Measurements from ENCODE around the gene ZDHHC24. TPM values are rescaled to one million over a fixed set of nuclear protein-coding genes. Genes with fewer than 3 reads are reported as not detected.

The ZDHHC24 gene
- total RNA-seq, 1 experiment from 2014 or later, result 26.9 TPM

DNA sequence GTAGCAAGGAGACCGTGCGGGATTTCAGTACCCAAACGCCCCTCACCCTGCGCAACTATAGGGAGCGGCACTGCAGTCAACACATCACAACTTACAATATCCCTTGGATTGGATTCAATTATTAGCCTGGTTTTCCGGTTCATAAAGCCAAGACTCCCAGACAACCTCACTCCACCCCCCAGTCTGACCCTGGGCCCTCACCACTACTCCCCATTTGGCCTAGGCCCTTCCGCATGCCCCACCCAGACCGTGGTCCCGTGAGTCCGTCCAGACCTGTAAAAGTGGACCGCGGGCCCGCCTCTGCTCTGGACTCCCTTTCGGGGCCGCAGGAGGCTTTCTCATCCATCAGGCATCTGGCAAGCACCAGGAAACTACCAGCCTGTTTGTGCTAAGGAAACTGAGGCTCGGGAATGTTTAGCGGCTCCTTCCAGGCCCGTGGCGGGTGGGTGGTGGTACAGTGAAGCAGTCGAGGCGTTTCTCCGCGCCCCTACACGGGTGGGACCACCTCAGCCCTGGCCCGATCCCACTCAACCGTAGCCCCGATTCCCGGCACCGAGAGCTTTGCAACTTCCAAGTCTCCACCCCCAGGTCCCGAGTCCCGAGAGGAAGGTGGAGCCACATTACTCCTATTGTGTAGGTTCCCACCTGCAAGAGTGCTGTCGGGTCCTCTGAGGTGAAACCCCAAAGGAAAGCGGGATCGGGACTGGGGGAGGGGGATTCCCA lies 66.3 kb downstream of the ZDHHC24 start:
- CTCF ChIA-PET, result interaction anchor here (0.6 to 3.2 kb wide), 24 partner anchors 8 to 760 kb away, joined by 3 to 44 read pairs (median 6); partner anchors contain the start of genes ACTN3, CCDC87, CCS and MRPL11
- POLR2A ChIA-PET, result interaction anchor here (0.6 to 2.4 kb wide), 24 partner anchors 10 to 364 kb away, joined by 3 to 98 read pairs (median 4); partner anchors contain the start of genes BBS1, CCDC87, MRPL11 and PELI3
- peak; percentile 70 to 74 for DNase-seq
- Mint-ChIP-seq H3K4me1 (ENCODE audit: low read depth, unreplicated experiment) (peaks cover 24% of the 10 kb centered on the region), H3K9me3 (ENCODE audit: unreplicated experiment) (no peaks in the 10 kb centered on the region), H3K36me3 (ENCODE audit: insufficient read depth, unreplicated experiment) (peaks cover 59% of the 10 kb centered on the region), H3K4me3 (ENCODE audit: unreplicated experiment) (peak overlapping the region; percentile 89), H3K27ac (ENCODE audit: unreplicated experiment) (peak overlapping the region; percentile 89), H3K27me3 (ENCODE audit: insufficient read depth, unreplicated experiment) (no peaks in the 10 kb centered on the region)
- H3K9me3 ChIP-seq, result no peaks in the 10 kb centered on the region
- TSS peak; percentile 73 for BruUV-seq (replicated peaks)
- intact Hi-C loops (cut with micrococcal nuclease; ENCODE audit: unreplicated experiment), result loop anchor here (1.0 kb wide), 10 partner anchors 13 to 355 kb away; partner anchors contain the start of genes ACTN3, BBS1, MRPL11 and NPAS4
- no peaks in the 10 kb centered on the region; the same call in 1 of the 2 replicates for H3K36me3 ChIP-seq (ENCODE audit: control insufficient read depth, insufficient read depth, low read length)
- H3K4me3 ChIP-seq (ENCODE audit: low read depth, low read length), result peak overlapping the region; percentile 68
- peaks cover 6% of the 10 kb centered on the region; the same call in 1 of the 2 replicates for H3K4me1 ChIP-seq
- H3K27me3 ChIP-seq (replicated peaks; ENCODE audit: control insufficient read depth, insufficient read depth, low read length), result no peaks in the 10 kb centered on the region
- TF ChIP-seq, protein P1, sequence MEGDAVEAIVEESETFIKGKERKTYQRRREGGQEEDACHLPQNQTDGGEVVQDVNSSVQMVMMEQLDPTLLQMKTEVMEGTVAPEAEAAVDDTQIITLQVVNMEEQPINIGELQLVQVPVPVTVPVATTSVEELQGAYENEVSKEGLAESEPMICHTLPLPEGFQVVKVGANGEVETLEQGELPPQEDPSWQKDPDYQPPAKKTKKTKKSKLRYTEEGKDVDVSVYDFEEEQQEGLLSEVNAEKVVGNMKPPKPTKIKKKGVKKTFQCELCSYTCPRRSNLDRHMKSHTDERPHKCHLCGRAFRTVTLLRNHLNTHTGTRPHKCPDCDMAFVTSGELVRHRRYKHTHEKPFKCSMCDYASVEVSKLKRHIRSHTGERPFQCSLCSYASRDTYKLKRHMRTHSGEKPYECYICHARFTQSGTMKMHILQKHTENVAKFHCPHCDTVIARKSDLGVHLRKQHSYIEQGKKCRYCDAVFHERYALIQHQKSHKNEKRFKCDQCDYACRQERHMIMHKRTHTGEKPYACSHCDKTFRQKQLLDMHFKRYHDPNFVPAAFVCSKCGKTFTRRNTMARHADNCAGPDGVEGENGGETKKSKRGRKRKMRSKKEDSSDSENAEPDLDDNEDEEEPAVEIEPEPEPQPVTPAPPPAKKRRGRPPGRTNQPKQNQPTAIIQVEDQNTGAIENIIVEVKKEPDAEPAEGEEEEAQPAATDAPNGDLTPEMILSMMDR (IDR thresholded peaks at IDR 0.05; ENCODE audit: insufficient read depth in 1 of 2, low read depth in 1 of 2, low read length in 1 of 2, severe bottlenecking in 1 of 2, unreplicated experiment in 1 of 2), result no peak

GRCh38 chr11:66478729-66479393 lies 67.0 kb downstream of the ZDHHC24 start:
- peaks cover 64% of the 10 kb centered on the region for H3K36me3 Mint-ChIP-seq (ENCODE audit: insufficient read depth, unreplicated experiment)
- peaks cover 6% of the 10 kb centered on the region; the same call in 1 of the 2 replicates for H3K4me1 ChIP-seq
- POLR2A ChIA-PET, result interaction anchor here (1.6 to 2.4 kb wide), 3 partner anchors 10 to 67 kb away, joined by 14 to 98 read pairs (median 20); partner anchors contain the start of genes PELI3 and ZDHHC24
- BruUV-seq (replicated peaks), result no TSS peak
- no peaks in the 10 kb centered on the region for H3K9me3 Mint-ChIP-seq (ENCODE audit: unreplicated experiment)
- no peaks in the 10 kb centered on the region for H3K9me3 ChIP-seq
- peak overlapping the region; percentile 68 for H3K4me3 ChIP-seq (ENCODE audit: low read depth, low read length)
- intact Hi-C loops (cut with micrococcal nuclease; ENCODE audit: unreplicated experiment), result loop anchor here (1.0 kb wide), 2 partner anchors 49 to 71 kb away; no protein-coding TSS in a partner anchor
- CTCF ChIA-PET, result interaction anchor here (0.7 to 3.2 kb wide), 8 partner anchors 11 to 355 kb away, joined by 3 to 44 read pairs (median 10); partner anchors contain the start of genes MRPL11, NPAS4, PELI3 and RBM14
- TF ChIP-seq, protein P1 (IDR thresholded peaks at IDR 0.05; ENCODE audit: insufficient read depth in 1 of 2, low read depth in 1 of 2, low read length in 1 of 2, severe bottlenecking in 1 of 2, unreplicated experiment in 1 of 2), result peak; percentile 97 to 99
- no peaks in the 10 kb centered on the region for H3K27me3 ChIP-seq (replicated peaks; ENCODE audit: control insufficient read depth, insufficient read depth, low read length)
- peak overlapping the region; percentile 89 for H3K4me3 Mint-ChIP-seq (ENCODE audit: unreplicated experiment)
- H3K27ac Mint-ChIP-seq (ENCODE audit: unreplicated experiment), result peak overlapping the region; percentile 89
- no peaks in the 10 kb centered on the region for H3K27me3 Mint-ChIP-seq (ENCODE audit: insufficient read depth, unreplicated experiment)
- peak; percentile 58 to 68 for DNase-seq
- no peaks in the 10 kb centered on the region for H3K36me3 ChIP-seq (ENCODE audit: control insufficient read depth, insufficient read depth, low read length)
- H3K4me1 Mint-ChIP-seq (ENCODE audit: low read depth, unreplicated experiment), result peaks cover 24% of the 10 kb centered on the region

All from Caco-2 (cell line).